Kidney (tissue), 14 donors: ENCODE measurements around the gene TAF12. TPM values are rescaled to one million over a fixed set of nuclear protein-coding genes. Genes with fewer than 3 reads are reported as not detected.

Experiments
- DNase-seq, 5 donors: peaks; one replicate each; pipeline ENCODE4 v3.0.0-alpha.2; 2013 to 2020
- FAIRE-seq: peaks from 2 replicates; lab custom pipeline; 2012; peaks lifted over from hg19 to GRCh38; lab: Jason Lieb, UNC
- H3K27ac ChIP-seq, 2 donors: one replicate each; pipeline ENCODE4 v1.7.0; 2013; ENCODE audit warnings: low read depth in 2 of 2, low read length in 2 of 2, inconsistent platforms in 1 of 2
- H3K27me3 ChIP-seq: one replicate; pipeline ENCODE4 v1.7.1; 2013; ENCODE audit warnings: low read length, inconsistent platforms; ENCODE audit not compliant: control insufficient read depth, insufficient read depth
- H3K36me3 ChIP-seq, 3 donors: one replicate each; pipeline versions ENCODE4 v1.7.0 to v1.7.1; 2013; ENCODE audit warnings: low read length in 3 of 3, control low read depth in 1 of 3, inconsistent platforms in 1 of 3; ENCODE audit not compliant: insufficient read depth in 3 of 3, control insufficient read depth in 2 of 3
- H3K4me1 ChIP-seq, 3 donors: one replicate each; pipeline versions ENCODE4 v1.7.0 to v1.7.1; 2013; ENCODE audit warnings: low read length in 3 of 3, inconsistent platforms in 1 of 3, low read depth in 1 of 3; ENCODE audit not compliant: control insufficient read depth in 2 of 3, insufficient read depth in 2 of 3
- H3K4me3 ChIP-seq, 3 donors: one replicate each; pipeline versions ENCODE4 v1.7.0 to v1.8.1; 2013; ENCODE audit warnings: low read length in 3 of 3, control low read depth in 1 of 3, inconsistent platforms in 1 of 3
- H3K9ac ChIP-seq, 3 donors: one replicate each; pipeline versions ENCODE4 v1.7.0 to v1.7.1; 2013; ENCODE audit warnings: low read length in 3 of 3, control low read depth in 1 of 3, inconsistent platforms in 1 of 3
- H3K9me3 ChIP-seq, 3 donors: one replicate each; pipeline versions ENCODE4 v1.7.0 to v1.7.1; 2013; ENCODE audit warnings: low read length in 3 of 3, control low read depth in 1 of 3, inconsistent platforms in 1 of 3; ENCODE audit not compliant: control insufficient read depth in 2 of 3, insufficient read depth in 1 of 3
- CTCF ChIP-seq: IDR thresholded peaks from 3 replicates; pipeline ENCODE4 v1.5.1; 2012; ENCODE audit warnings: mild to moderate bottlenecking, moderate library complexity, borderline replicate concordance; ENCODE audit not compliant: insufficient read depth; ENCODE audit errors: extremely low read depth
- intact Hi-C: fragments of 100-400 bp; cut with DNase I; formaldehyde crosslinking; loops from one replicate; pipeline ENCODE4 v1.11.1; 2022
- polyA plus RNA-seq: library from polyadenylated mRNA; stranded (reverse); fragments of 350-450 nt; fragmentation: Illumina TruSeq; extraction: RNeasy Lipid Tissue Mini Kit (QIAGEN cat#74804); gene quantifications from one replicate; pipeline ENCODE4 v1.2.3, GENCODE V29; 2014; ENCODE audit warnings: low read depth, low replicate concordance; ENCODE audit not compliant: insufficient read depth
- total RNA-seq: library from RNA; stranded (reverse); fragmentation: NEBNext Ultra II Directional; extraction: Animal tissue kit (Norgen Biotek cat#: 25700); gene quantifications from one replicate; pipeline ENCODE4 v1.2.1, GENCODE V29; 2021
- donor health status: control.
- donor health status: control.
- donor health status: control.
- donor health status: control.
- donor health status: control.
- donor health status: DM: yes; HTN: yes; CAD: no.
- donor health status: Normal renal cell carcinoma (clear cell type).

Gene TAF12
- total and polyA plus RNA-seq, 2 donors from 2014 or later, result 15.0 to 22.8 TPM

- H3K4me3 ChIP-seq, result no peak overlapping the region
- H3K27me3 ChIP-seq, result no peaks in the 10 kb centered on the region
- H3K9me3 ChIP-seq, result no peaks in the 10 kb centered on the region
- H3K4me1 ChIP-seq, result peaks cover 0 to 13% (median 0%) of the 10 kb centered on the region in 3 donors
- H3K27ac ChIP-seq, result no peak overlapping the region
- FAIRE-seq (no peak), DNase-seq (no peak)
- intact Hi-C loops, result no loop called here
- H3K36me3 ChIP-seq, result peaks cover 3 to 24% (median 18%) of the 10 kb centered on the region in 3 donors
- H3K9ac ChIP-seq, result no peak overlapping the region
- no peak for TF ChIP-seq CTCF
Measured at GRCh38 chr1:28579401-28579800, 63.5 kb downstream of the TAF12 start.

GRCh38 chr1:28578696-28579218 lies 64.1 kb downstream of the TAF12 start:
- DNase-seq, result no peak
- intact Hi-C loops, result no loop called here
- H3K27ac ChIP-seq, result no peak overlapping the region
- H3K27me3 ChIP-seq, result no peaks in the 10 kb centered on the region
- H3K4me1 ChIP-seq, result peaks cover 0 to 13% (median 0%) of the 10 kb centered on the region in 3 donors
- no peak overlapping the region for H3K9ac ChIP-seq
- H3K36me3 ChIP-seq, result peaks cover 3 to 24% (median 20%) of the 10 kb centered on the region in 3 donors
- no peak for TF ChIP-seq CTCF
- no peak for FAIRE-seq
- H3K4me3 ChIP-seq, result no peak overlapping the region
- no peaks in the 10 kb centered on the region for H3K9me3 ChIP-seq

- Histone ChIP-seq H3K36me3 (peaks cover 3 to 24% (median 20%) of the 10 kb centered on the region in 3 donors), H3K4me1 (peaks cover 0 to 13% (median 0%) of the 10 kb centered on the region in 3 donors), H3K4me3 (no peak overlapping the region), H3K27me3 (no peaks in the 10 kb centered on the region), H3K27ac (no peak overlapping the region), H3K9me3 (no peaks in the 10 kb centered on the region), H3K9ac (no peak overlapping the region)
- FAIRE-seq (no peak), DNase-seq (no peak)
- intact Hi-C loops, result no loop called here
- no peak for TF ChIP-seq CTCF
Measured at GRCh38 chr1:28577738-28578536, 64.9 kb downstream of the TAF12 start.
